ENCODE results near the gene LRRC15. TPM values are rescaled to one million over a fixed set of nuclear protein-coding genes. Genes with fewer than 3 reads are reported as not detected.

LRRC15 gene
- total RNA-seq, 2 donors from 2014 or later = 0.11 TPM; not detected in 1

DNA sequence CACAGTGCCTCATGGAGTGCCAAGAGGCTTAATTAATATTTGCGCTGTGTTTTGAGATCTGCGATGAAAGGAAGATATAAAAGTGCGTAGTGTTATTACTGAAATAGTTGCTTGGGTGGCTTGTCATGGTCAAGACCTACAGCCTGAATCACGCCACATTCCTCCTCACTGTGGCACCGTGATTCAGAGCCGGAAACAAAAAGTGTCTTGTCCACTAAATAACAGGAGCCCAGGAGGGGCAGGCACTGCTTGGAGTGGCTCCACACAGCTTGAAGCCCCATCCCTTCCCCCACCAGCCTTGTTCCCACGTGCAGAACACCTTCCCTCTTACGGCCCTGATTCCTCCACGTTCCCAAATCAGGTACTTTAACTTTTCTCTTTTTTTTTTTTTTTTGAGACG lies 1.2 kb upstream of the LRRC15 start:
- no peak overlapping the region for H3K9ac ChIP-seq (ENCODE audit: extremely low read depth, low read length, poor library complexity, severe bottlenecking)
- peaks cover 22% of the 10 kb centered on the region for H3K27me3 Mint-ChIP-seq (ENCODE audit: insufficient read depth)
- TF ChIP-seq, protein P1, sequence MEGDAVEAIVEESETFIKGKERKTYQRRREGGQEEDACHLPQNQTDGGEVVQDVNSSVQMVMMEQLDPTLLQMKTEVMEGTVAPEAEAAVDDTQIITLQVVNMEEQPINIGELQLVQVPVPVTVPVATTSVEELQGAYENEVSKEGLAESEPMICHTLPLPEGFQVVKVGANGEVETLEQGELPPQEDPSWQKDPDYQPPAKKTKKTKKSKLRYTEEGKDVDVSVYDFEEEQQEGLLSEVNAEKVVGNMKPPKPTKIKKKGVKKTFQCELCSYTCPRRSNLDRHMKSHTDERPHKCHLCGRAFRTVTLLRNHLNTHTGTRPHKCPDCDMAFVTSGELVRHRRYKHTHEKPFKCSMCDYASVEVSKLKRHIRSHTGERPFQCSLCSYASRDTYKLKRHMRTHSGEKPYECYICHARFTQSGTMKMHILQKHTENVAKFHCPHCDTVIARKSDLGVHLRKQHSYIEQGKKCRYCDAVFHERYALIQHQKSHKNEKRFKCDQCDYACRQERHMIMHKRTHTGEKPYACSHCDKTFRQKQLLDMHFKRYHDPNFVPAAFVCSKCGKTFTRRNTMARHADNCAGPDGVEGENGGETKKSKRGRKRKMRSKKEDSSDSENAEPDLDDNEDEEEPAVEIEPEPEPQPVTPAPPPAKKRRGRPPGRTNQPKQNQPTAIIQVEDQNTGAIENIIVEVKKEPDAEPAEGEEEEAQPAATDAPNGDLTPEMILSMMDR (conservative IDR thresholded peaks at IDR 0.05) = no peak
- H3K4me1 Mint-ChIP-seq = peaks cover 28% of the 10 kb centered on the region
- no peak overlapping the region for H3K4me3 Mint-ChIP-seq
- H3K9me3 Mint-ChIP-seq = no peaks in the 10 kb centered on the region
- H3K27ac Mint-ChIP-seq = no peak overlapping the region
- no peaks in the 10 kb centered on the region for H3K36me3 ChIP-seq (ENCODE audit: control insufficient read depth, insufficient read depth, low read length)
- peak; percentile 54 for DNase-seq
- no peak overlapping the region for H3K27ac ChIP-seq (ENCODE audit: low read depth, low read length)
- no peaks in the 10 kb centered on the region for H3K9me3 ChIP-seq (ENCODE audit: control insufficient read depth, low read length)
- peaks cover 11% of the 10 kb centered on the region for H3K4me1 ChIP-seq (ENCODE audit: control insufficient read depth, insufficient read depth, low read length)
- H3K36me3 Mint-ChIP-seq (ENCODE audit: low read depth) = no peaks in the 10 kb centered on the region
- H3K27me3 ChIP-seq (ENCODE audit: control insufficient read depth, insufficient read depth, low read length, poor library complexity, severe bottlenecking) = peaks cover 19% of the 10 kb centered on the region
- no peak overlapping the region for H3K4me3 ChIP-seq (ENCODE audit: low read length)
- WGBS, 2 experiments (ENCODE audit: insufficient coverage in 1 of 2, insufficient read length in 1 of 2) = 85 to 86% methylated on average over 6 to 9 of the region's 10 CpGs

DNA sequence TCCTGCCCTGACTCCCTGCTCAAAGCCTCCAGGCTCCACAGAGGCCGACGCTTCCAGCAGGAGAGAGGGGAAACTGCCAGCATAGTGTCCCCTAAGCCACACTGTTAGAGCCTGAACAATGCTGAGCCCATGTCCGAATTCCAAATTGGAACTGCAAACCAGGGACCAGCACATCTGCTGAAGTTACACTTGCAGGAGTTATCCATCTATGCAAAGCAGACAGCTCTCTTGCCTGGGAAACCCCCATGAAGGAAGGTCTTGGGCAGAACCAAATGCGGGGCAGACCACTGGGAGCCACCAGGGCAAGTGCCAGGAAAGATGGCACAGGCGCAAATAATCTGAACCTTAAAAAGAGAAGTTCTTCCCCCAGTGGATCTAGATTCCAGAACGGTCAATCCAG lies 625 bp downstream of the LRRC15 start:
- Mint-ChIP-seq H3K9me3 (no peaks in the 10 kb centered on the region), H3K4me3 (no peak overlapping the region), H3K36me3 (ENCODE audit: low read depth) (no peaks in the 10 kb centered on the region), H3K4me1 (peaks cover 20% of the 10 kb centered on the region), H3K27me3 (ENCODE audit: insufficient read depth) (peaks cover 24% of the 10 kb centered on the region), H3K27ac (no peak overlapping the region)
- Histone ChIP-seq H3K36me3 (ENCODE audit: control insufficient read depth, insufficient read depth, low read length) (no peaks in the 10 kb centered on the region), H3K9ac (ENCODE audit: extremely low read depth, low read length, poor library complexity, severe bottlenecking) (no peak overlapping the region), H3K9me3 (ENCODE audit: control insufficient read depth, low read length) (no peaks in the 10 kb centered on the region), H3K27ac (ENCODE audit: low read depth, low read length) (no peak overlapping the region), H3K4me1 (ENCODE audit: control insufficient read depth, insufficient read depth, low read length) (peaks cover 11% of the 10 kb centered on the region), H3K4me3 (ENCODE audit: low read length) (no peak overlapping the region), H3K27me3 (ENCODE audit: control insufficient read depth, insufficient read depth, low read length, poor library complexity, severe bottlenecking) (peaks cover 19% of the 10 kb centered on the region)
- no peak for DNase-seq
- WGBS, 2 experiments (ENCODE audit: insufficient coverage in 1 of 2, insufficient read length in 1 of 2) = 87 to 89% methylated on average over 5 to 6 of the region's 6 CpGs
- TF ChIP-seq, protein P1 (conservative IDR thresholded peaks at IDR 0.05) = no peak

DNA sequence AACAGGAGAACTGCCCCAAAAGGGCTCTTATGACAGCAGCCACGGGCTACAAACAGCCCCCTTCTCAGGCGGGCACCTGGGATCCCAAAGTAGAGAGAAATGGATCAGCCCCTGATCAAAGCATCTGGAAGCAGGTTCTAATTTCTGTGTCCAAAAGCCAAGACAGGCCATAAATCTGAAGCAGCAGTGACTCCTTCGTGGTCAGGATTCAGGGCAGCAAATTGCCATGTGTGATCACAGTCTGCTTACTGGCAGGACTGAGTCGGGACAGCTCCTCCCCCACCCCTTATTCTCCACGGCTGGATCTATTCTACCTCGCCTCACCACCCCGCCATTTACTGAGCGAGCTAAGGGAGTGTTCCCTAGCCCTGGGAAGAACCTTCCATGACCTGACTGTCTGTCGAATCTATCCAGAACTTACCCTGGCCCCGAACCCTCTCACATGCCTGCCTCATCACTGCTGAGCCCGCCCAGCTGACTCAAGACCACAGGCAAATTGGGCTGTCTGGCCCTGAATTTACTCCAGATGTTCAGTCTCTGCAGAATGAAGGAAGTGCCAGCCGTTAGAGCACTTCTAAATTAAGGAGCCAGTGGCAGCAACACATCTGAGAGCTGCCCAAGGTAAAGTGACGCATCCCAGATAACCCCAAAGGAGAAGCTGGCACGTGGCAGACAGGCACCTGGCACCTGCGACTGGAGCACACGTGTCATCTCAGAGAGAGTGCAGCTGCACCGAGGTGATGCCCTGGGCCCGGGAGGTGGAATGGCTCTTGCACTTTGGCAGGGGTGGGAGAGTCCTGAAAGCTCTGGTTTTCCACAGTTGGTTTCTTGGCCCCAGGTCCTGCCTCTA lies 1.3 kb downstream of the LRRC15 start:
- Histone ChIP-seq H3K36me3 (ENCODE audit: control insufficient read depth, insufficient read depth, low read length) (no peaks in the 10 kb centered on the region), H3K4me1 (ENCODE audit: control insufficient read depth, insufficient read depth, low read length) (peaks cover 11% of the 10 kb centered on the region), H3K4me3 (ENCODE audit: low read length) (no peak overlapping the region), H3K9ac (ENCODE audit: extremely low read depth, low read length, poor library complexity, severe bottlenecking) (no peak overlapping the region), H3K27me3 (ENCODE audit: control insufficient read depth, insufficient read depth, low read length, poor library complexity, severe bottlenecking) (peaks cover 19% of the 10 kb centered on the region), H3K27ac (ENCODE audit: low read depth, low read length) (no peak overlapping the region), H3K9me3 (ENCODE audit: control insufficient read depth, low read length) (no peaks in the 10 kb centered on the region)
- Mint-ChIP-seq H3K36me3 (ENCODE audit: low read depth) (no peaks in the 10 kb centered on the region), H3K27ac (no peak overlapping the region), H3K27me3 (ENCODE audit: insufficient read depth) (peaks cover 28% of the 10 kb centered on the region), H3K4me3 (no peak overlapping the region), H3K9me3 (no peaks in the 10 kb centered on the region), H3K4me1 (peaks cover 20% of the 10 kb centered on the region)
- TF ChIP-seq, protein P1 (conservative IDR thresholded peaks at IDR 0.05) = no peak
- 70 to 75% methylated on average over 18 of the region's 18 CpGs for WGBS, 2 experiments (ENCODE audit: insufficient coverage in 1 of 2, insufficient read length in 1 of 2)
- no peak for DNase-seq

Data from endodermal cell (in vitro differentiated cells).